ENCODE results near the gene MYG1.

The MYG1 gene

DNA sequence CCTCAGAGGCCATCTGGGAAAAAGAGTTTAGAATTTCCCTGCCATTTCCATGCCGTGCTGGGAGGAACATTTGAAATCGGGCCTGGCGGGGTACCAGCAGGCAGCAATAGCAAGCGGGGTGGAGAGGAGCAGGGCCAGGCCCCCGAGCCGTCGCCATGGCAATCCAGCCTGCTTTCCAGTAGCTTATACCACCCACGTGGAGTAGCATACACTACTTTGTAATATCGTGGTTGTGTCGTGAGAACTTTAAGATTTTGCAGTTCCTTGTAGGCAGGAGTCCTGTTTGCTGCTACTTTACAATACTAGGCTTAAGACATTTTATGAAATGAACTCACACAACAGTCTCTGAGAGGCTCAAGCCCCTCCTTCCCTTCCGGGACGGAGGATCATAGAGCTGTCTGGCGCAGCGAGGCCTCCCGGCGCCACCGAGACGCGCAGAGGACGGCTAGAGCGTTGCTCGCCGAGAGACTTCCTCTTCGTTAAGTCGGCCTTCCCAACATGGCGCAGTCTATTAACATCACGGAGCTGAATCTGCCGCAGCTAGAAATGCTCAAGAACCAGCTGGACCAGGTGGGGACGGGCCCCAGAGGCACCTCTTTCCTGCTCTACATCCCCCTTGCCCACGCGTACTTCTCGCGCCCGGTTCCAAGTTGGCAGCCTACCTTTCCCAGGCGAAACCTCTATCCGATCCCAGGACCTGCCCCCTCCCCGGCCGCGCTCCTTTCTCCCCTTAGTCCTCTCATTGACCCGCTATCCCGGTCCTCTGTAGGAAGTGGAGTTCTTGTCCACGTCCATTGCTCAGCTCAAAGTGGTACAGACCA is 4.2 kb upstream of the MYG1 start, which contains the start of gene PFDN5 (continued):
- TF ChIP-seq, protein P1, sequence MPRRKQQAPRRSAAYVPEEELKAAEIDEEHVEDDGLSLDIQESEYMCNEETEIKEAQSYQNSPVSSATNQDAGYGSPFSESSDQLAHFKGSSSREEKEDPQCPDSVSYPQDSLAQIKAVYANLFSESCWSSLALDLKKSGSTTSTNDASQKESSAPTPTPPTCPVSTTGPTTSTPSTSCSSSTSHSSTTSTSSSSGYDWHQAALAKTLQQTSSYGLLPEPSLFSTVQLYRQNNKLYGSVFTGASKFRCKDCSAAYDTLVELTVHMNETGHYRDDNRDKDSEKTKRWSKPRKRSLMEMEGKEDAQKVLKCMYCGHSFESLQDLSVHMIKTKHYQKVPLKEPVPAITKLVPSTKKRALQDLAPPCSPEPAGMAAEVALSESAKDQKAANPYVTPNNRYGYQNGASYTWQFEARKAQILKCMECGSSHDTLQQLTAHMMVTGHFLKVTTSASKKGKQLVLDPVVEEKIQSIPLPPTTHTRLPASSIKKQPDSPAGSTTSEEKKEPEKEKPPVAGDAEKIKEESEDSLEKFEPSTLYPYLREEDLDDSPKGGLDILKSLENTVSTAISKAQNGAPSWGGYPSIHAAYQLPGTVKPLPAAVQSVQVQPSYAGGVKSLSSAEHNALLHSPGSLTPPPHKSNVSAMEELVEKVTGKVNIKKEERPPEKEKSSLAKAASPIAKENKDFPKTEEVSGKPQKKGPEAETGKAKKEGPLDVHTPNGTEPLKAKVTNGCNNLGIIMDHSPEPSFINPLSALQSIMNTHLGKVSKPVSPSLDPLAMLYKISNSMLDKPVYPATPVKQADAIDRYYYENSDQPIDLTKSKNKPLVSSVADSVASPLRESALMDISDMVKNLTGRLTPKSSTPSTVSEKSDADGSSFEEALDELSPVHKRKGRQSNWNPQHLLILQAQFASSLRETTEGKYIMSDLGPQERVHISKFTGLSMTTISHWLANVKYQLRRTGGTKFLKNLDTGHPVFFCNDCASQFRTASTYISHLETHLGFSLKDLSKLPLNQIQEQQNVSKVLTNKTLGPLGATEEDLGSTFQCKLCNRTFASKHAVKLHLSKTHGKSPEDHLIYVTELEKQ (tag by site-specific recombination; IDR thresholded peaks at IDR 0.05; ENCODE audit: borderline replicate concordance), result no peak
- TF ChIP-seq ZNF610 (tag by site-specific recombination; IDR thresholded peaks at IDR 0.05; ENCODE audit: borderline replicate concordance) (no peak), OSR2 (tag by site-specific recombination; IDR thresholded peaks at IDR 0.05) (0 out of 2 replicates have a peak, but pooled peaks have one; percentile 18), PRDM1 (tag by site-specific recombination; IDR thresholded peaks at IDR 0.05) (peak; percentile 35; the same call in 1 of the 2 replicates), EGR2 (tag by site-specific recombination; IDR thresholded peaks at IDR 0.05; ENCODE audit: low read depth) (no peak), ZNF266 (tag by site-specific recombination; IDR thresholded peaks at IDR 0.05; ENCODE audit: low read depth) (no peak), ZNF391 (tag by site-specific recombination; IDR thresholded peaks at IDR 0.05; ENCODE audit: borderline replicate concordance, low read depth) (peak; percentile 49; the same call in 1 of the 2 replicates), ZNF701 (tag by site-specific recombination; IDR thresholded peaks at IDR 0.05) (no peak), SP2 (tag by site-specific recombination; IDR thresholded peaks at IDR 0.05) (peak; percentile 56), ZNF133 (tag by site-specific recombination; IDR thresholded peaks at IDR 0.05) (no peak), ZNF707 (tag by site-specific recombination; IDR thresholded peaks at IDR 0.05) (no peak), GLI4 (tag by site-specific recombination; IDR thresholded peaks at IDR 0.05) (peak; percentile 49; the same call in 1 of the 2 replicates), ZNF837 (tag by site-specific recombination; IDR thresholded peaks at IDR 0.05) (no peak), KLF7 (tag by site-specific recombination; IDR thresholded peaks at IDR 0.05; ENCODE audit: borderline replicate concordance) (no peak), ZNF76 (tag by site-specific recombination; IDR thresholded peaks at IDR 0.05; ENCODE audit: borderline replicate concordance, low read depth) (peak; percentile 78), KLF9 (tag by site-specific recombination; IDR thresholded peaks at IDR 0.05; ENCODE audit: low read depth) (no peak), KLF8 (tag by site-specific recombination; IDR thresholded peaks at IDR 0.05) (peak; percentile 60; the same call in 1 of the 2 replicates), ZNF155 (tag by site-specific recombination; IDR thresholded peaks at IDR 0.05) (no peak), ZNF248 (tag by site-specific recombination; IDR thresholded peaks at IDR 0.05) (no peak), ZNF654 (tag by site-specific recombination; IDR thresholded peaks at IDR 0.05; ENCODE audit: low read depth) (no peak), ZNF335 (tag by site-specific recombination; conservative IDR thresholded peaks at IDR 0.05) (peak; percentile 94), ZNF138 (tag by site-specific recombination; IDR thresholded peaks at IDR 0.05; ENCODE audit: borderline replicate concordance) (no peak), ZNF596 (tag by site-specific recombination; IDR thresholded peaks at IDR 0.05) (no peak)
- TF ChIP-seq, protein P2, sequence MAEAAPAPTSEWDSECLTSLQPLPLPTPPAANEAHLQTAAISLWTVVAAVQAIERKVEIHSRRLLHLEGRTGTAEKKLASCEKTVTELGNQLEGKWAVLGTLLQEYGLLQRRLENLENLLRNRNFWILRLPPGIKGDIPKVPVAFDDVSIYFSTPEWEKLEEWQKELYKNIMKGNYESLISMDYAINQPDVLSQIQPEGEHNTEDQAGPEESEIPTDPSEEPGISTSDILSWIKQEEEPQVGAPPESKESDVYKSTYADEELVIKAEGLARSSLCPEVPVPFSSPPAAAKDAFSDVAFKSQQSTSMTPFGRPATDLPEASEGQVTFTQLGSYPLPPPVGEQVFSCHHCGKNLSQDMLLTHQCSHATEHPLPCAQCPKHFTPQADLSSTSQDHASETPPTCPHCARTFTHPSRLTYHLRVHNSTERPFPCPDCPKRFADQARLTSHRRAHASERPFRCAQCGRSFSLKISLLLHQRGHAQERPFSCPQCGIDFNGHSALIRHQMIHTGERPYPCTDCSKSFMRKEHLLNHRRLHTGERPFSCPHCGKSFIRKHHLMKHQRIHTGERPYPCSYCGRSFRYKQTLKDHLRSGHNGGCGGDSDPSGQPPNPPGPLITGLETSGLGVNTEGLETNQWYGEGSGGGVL (tag by site-specific recombination; IDR thresholded peaks at IDR 0.05), result no peak
- TF ChIP-seq, protein P3, sequence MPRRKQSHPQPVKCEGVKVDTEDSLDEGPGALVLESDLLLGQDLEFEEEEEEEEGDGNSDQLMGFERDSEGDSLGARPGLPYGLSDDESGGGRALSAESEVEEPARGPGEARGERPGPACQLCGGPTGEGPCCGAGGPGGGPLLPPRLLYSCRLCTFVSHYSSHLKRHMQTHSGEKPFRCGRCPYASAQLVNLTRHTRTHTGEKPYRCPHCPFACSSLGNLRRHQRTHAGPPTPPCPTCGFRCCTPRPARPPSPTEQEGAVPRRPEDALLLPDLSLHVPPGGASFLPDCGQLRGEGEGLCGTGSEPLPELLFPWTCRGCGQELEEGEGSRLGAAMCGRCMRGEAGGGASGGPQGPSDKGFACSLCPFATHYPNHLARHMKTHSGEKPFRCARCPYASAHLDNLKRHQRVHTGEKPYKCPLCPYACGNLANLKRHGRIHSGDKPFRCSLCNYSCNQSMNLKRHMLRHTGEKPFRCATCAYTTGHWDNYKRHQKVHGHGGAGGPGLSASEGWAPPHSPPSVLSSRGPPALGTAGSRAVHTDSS (tag by site-specific recombination; IDR thresholded peaks at IDR 0.05), result no peak
- TF ChIP-seq, protein P4, sequence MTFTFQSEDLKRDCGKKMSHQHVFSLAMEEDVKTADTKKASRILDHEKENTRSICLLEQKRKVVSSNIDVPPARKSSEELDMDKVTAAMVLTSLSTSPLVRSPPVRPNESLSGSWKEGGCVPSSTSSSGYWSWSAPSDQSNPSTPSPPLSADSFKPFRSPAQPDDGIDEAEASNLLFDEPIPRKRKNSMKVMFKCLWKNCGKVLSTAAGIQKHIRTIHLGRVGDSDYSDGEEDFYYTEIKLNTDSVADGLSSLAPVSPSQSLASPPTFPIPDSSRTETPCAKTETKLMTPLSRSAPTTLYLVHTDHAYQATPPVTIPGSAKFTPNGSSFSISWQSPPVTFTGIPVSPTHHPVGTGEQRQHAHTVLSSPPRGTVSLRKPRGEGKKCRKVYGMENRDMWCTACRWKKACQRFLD (tag by site-specific recombination; IDR thresholded peaks at IDR 0.05), result no peak
- TF ChIP-seq, protein P5, sequence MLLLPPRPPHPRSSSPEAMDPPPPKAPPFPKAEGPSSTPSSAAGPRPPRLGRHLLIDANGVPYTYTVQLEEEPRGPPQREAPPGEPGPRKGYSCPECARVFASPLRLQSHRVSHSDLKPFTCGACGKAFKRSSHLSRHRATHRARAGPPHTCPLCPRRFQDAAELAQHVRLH (tag by site-specific recombination; IDR thresholded peaks at IDR 0.05), result no peak
- TF ChIP-seq, protein P6, sequence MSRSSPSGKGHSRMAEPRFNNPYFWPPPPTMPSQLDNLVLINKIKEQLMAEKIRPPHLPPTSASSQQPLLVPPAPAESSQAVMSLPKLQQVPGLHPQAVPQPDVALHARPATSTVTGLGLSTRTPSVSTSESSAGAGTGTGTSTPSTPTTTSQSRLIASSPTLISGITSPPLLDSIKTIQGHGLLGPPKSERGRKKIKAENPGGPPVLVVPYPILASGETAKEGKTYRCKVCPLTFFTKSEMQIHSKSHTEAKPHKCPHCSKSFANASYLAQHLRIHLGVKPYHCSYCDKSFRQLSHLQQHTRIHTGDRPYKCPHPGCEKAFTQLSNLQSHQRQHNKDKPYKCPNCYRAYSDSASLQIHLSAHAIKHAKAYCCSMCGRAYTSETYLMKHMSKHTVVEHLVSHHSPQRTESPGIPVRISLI (tag by site-specific recombination; IDR thresholded peaks at IDR 0.05), result no peak
- TF ChIP-seq, protein P7, sequence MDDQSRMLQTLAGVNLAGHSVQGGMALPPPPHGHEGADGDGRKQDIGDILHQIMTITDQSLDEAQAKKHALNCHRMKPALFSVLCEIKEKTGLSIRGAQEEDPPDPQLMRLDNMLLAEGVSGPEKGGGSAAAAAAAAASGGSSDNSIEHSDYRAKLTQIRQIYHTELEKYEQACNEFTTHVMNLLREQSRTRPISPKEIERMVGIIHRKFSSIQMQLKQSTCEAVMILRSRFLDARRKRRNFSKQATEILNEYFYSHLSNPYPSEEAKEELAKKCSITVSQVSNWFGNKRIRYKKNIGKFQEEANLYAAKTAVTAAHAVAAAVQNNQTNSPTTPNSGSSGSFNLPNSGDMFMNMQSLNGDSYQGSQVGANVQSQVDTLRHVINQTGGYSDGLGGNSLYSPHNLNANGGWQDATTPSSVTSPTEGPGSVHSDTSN (CRISPR knock-in tag; IDR thresholded peaks at IDR 0.05), result 0 out of 2 replicates have a peak, but pooled peaks have one; percentile 59

Measured in HEK293 (cell line).